ENCODE measurements around the gene HCFC1. TPM values are rescaled to one million over a fixed set of nuclear protein-coding genes. Genes with fewer than 3 reads are reported as not detected.

HCFC1 gene
- total and polyA plus RNA-seq, 9 of the 15 experiments (the other 6 are each of a cell fraction or from before 2014, with no cell fraction given) = 2.8 to 133 (median 17.1) TPM

DNA sequence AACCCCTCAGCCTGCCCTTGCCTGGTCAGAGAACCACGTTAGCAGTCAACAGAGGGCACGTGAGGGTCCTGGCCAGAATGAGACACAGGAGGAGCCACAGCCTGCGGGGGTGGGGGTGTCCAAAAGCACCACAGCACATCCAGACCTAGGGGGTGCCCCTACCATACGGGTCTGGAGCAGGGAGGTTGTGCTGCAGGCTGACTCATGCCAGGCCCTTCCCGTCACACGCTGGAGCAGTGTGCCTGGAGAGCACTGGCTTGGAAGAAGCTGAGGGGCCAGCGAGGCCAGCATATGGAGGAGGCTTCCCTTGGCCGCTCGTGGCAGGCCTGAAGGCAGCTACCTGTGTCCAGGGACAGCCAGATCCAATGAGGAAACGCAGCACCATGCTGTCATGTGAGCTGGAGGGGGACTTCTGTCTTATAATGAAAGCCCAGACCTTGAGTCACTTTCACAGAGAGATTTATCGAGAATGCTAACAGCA lies 49.6 kb upstream of the HCFC1 start:
- 44% methylated on average over 9 of the region's 11 CpGs for WGBS (ENCODE audit: insufficient coverage, low coverage, missing lambda C conversion rate)
- Histone ChIP-seq H2AFZ (ENCODE audit: low read depth, low read length) (no peak overlapping the region), H3K36me3 (ENCODE audit: control insufficient read depth, insufficient read depth, low read length) (peaks cover 38% of the 10 kb centered on the region), H3K27me3 (ENCODE audit: control insufficient read depth in 2 of 2, insufficient read depth in 2 of 2, low read length in 2 of 2) (no peaks in the 10 kb centered on the region), H3K4me3 (0 out of 2 replicates have a peak overlapping the region, but pooled peaks have one; percentile 81), H3K27ac (ENCODE audit: extremely low read depth, low read depth, low read length) (peak overlapping the region; percentile 92; the same call in 2 of the 3 replicates), H3K79me2 (ENCODE audit: control insufficient read depth, insufficient read depth, low read length) (peaks cover 55% of the 10 kb centered on the region), H3K9ac (ENCODE audit: insufficient read depth in 1 of 2, low read depth in 2 of 2, low read length in 2 of 2) (peak overlapping the region; percentile 95 to 99), H4K20me1 (replicated peaks; ENCODE audit: control insufficient read depth, insufficient read depth, low read length) (no peaks in the 10 kb centered on the region), H3K9me1 (ENCODE audit: control insufficient read depth, insufficient read depth, low read length) (no peaks in the 10 kb centered on the region), H3K9me3 (replicated peaks; ENCODE audit: control insufficient read depth, insufficient read depth, low read depth, low read length) (no peaks in the 10 kb centered on the region), H3K4me1 (replicated peaks in 1 of 2; ENCODE audit: control insufficient read depth in 2 of 2, insufficient read depth in 2 of 2, low read length in 2 of 2) (peaks cover 21 to 75% of the 10 kb centered on the region in 2 experiments), H3K4me2 (ENCODE audit: insufficient read depth, low read length) (peak overlapping the region; percentile 76)
- ChIA-PET CTCF (ENCODE audit: low intra/inter-chr PET ratio) (no interaction called here), POLR2A (interaction anchor here (1.0 to 1.9 kb wide), 5 partner anchors 8 to 123 kb away, joined by 3 to 6 read pairs (median 4); no protein-coding TSS in a partner anchor)
- DNase-seq (ENCODE audit: extremely low read depth in 1 of 4, low spot score in 3 of 4) = peak in 3 of 4 experiments; percentile 25 to 35 (median 27)
- FAIRE-seq = peak; percentile 69
- no TSS peak for BruUV-seq (replicated peaks)
- peak; percentile 8 for ATAC-seq
- intact Hi-C loops (cut with micrococcal nuclease) = loop anchor here (2.0 to 5.0 kb wide), 2 partner anchors 50 to 71 kb away; partner anchors contain the start of gene HCFC1
- in situ Hi-C loops (cut with MboI) = no loop called here
- TF ChIP-seq RBFOX2 (IDR thresholded peaks at IDR 0.05; ENCODE audit: low read depth, low read length) (0 out of 2 replicates have a peak, but pooled peaks have one; percentile 16), NFE2 (IDR thresholded peaks at IDR 0.05; ENCODE audit: low read depth) (0 out of 2 replicates have a peak, but pooled peaks have one; percentile 13), POLR2G (IDR thresholded peaks at IDR 0.05; ENCODE audit: low read depth, low read length) (peak; percentile 58), HEY1 (CRISPR knock-in tag; IDR thresholded peaks at IDR 0.05; ENCODE audit: borderline replicate concordance) (no peak)
- TF ChIP-seq, protein P1, sequence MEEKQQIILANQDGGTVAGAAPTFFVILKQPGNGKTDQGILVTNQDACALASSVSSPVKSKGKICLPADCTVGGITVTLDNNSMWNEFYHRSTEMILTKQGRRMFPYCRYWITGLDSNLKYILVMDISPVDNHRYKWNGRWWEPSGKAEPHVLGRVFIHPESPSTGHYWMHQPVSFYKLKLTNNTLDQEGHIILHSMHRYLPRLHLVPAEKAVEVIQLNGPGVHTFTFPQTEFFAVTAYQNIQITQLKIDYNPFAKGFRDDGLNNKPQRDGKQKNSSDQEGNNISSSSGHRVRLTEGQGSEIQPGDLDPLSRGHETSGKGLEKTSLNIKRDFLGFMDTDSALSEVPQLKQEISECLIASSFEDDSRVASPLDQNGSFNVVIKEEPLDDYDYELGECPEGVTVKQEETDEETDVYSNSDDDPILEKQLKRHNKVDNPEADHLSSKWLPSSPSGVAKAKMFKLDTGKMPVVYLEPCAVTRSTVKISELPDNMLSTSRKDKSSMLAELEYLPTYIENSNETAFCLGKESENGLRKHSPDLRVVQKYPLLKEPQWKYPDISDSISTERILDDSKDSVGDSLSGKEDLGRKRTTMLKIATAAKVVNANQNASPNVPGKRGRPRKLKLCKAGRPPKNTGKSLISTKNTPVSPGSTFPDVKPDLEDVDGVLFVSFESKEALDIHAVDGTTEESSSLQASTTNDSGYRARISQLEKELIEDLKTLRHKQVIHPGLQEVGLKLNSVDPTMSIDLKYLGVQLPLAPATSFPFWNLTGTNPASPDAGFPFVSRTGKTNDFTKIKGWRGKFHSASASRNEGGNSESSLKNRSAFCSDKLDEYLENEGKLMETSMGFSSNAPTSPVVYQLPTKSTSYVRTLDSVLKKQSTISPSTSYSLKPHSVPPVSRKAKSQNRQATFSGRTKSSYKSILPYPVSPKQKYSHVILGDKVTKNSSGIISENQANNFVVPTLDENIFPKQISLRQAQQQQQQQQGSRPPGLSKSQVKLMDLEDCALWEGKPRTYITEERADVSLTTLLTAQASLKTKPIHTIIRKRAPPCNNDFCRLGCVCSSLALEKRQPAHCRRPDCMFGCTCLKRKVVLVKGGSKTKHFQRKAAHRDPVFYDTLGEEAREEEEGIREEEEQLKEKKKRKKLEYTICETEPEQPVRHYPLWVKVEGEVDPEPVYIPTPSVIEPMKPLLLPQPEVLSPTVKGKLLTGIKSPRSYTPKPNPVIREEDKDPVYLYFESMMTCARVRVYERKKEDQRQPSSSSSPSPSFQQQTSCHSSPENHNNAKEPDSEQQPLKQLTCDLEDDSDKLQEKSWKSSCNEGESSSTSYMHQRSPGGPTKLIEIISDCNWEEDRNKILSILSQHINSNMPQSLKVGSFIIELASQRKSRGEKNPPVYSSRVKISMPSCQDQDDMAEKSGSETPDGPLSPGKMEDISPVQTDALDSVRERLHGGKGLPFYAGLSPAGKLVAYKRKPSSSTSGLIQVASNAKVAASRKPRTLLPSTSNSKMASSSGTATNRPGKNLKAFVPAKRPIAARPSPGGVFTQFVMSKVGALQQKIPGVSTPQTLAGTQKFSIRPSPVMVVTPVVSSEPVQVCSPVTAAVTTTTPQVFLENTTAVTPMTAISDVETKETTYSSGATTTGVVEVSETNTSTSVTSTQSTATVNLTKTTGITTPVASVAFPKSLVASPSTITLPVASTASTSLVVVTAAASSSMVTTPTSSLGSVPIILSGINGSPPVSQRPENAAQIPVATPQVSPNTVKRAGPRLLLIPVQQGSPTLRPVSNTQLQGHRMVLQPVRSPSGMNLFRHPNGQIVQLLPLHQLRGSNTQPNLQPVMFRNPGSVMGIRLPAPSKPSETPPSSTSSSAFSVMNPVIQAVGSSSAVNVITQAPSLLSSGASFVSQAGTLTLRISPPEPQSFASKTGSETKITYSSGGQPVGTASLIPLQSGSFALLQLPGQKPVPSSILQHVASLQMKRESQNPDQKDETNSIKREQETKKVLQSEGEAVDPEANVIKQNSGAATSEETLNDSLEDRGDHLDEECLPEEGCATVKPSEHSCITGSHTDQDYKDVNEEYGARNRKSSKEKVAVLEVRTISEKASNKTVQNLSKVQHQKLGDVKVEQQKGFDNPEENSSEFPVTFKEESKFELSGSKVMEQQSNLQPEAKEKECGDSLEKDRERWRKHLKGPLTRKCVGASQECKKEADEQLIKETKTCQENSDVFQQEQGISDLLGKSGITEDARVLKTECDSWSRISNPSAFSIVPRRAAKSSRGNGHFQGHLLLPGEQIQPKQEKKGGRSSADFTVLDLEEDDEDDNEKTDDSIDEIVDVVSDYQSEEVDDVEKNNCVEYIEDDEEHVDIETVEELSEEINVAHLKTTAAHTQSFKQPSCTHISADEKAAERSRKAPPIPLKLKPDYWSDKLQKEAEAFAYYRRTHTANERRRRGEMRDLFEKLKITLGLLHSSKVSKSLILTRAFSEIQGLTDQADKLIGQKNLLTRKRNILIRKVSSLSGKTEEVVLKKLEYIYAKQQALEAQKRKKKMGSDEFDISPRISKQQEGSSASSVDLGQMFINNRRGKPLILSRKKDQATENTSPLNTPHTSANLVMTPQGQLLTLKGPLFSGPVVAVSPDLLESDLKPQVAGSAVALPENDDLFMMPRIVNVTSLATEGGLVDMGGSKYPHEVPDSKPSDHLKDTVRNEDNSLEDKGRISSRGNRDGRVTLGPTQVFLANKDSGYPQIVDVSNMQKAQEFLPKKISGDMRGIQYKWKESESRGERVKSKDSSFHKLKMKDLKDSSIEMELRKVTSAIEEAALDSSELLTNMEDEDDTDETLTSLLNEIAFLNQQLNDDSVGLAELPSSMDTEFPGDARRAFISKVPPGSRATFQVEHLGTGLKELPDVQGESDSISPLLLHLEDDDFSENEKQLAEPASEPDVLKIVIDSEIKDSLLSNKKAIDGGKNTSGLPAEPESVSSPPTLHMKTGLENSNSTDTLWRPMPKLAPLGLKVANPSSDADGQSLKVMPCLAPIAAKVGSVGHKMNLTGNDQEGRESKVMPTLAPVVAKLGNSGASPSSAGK (IDR thresholded peaks at IDR 0.05) = peak; percentile 43; the same call in 1 of the 2 replicates
- TF ChIP-seq, protein P2, sequence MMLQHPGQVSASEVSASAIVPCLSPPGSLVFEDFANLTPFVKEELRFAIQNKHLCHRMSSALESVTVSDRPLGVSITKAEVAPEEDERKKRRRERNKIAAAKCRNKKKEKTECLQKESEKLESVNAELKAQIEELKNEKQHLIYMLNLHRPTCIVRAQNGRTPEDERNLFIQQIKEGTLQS (IDR thresholded peaks at IDR 0.05) = peak; percentile 19; the same call in 1 of the 2 replicates
- TF ChIP-seq, protein P2 (CRISPR knock-in tag; conservative IDR thresholded peaks at IDR 0.05) = no peak
